Upper lobe of left lung (tissue), 6 donors: ENCODE results near the gene TIMM8B. TPM values are rescaled to one million over a fixed set of nuclear protein-coding genes. Genes with fewer than 3 reads are reported as not detected.

Source experiments
- ATAC-seq, 2 donors: fragments of 200-7000 bp; cut with Tn5 transposase; one replicate each; pipeline ENCODE4 v1.9.1; 2022; ENCODE audit warnings: mild to moderate bottlenecking in 2 of 2, moderate library complexity in 2 of 2; ENCODE audit not compliant: low FRiP score in 2 of 2
- DNase-seq, 2 donors: peaks; one replicate each; pipeline ENCODE4 v3.0.0-alpha.2; 2019 to 2020
- H3K27ac ChIP-seq, 4 donors: fragments of 200-600 bp; sonication (generic); one replicate each; pipeline ENCODE4 v1.5.1; 2016 to 2019
- H3K27me3 ChIP-seq, 4 donors: fragments of 200-600 bp; sonication (generic); one replicate each; pipeline ENCODE4 v1.5.1; 2017 to 2019
- H3K36me3 ChIP-seq, 4 donors: fragments of 200-600 bp; sonication (generic); one replicate each; pipeline ENCODE4 v1.5.1; 2016 to 2019
- H3K4me1 ChIP-seq, 4 donors: fragments of 200-600 bp; sonication (generic); one replicate each; pipeline ENCODE4 v1.5.1; 2018 to 2019
- H3K4me3 ChIP-seq, 4 donors: fragments of 200-600 bp; sonication (generic); one replicate each; pipeline ENCODE4 v1.5.1; 2017 to 2019; ENCODE audit warnings: mild to moderate bottlenecking in 2 of 4, moderate library complexity in 1 of 4
- H3K9me3 ChIP-seq, 4 donors: fragments of 200-600 bp; sonication (generic); one replicate each; pipeline ENCODE4 v1.5.1; 2018 to 2019
- EP300 ChIP-seq, 4 donors: sonication (generic); formaldehyde crosslinking; IDR thresholded peaks; one replicate each; pipeline ENCODE4 v1.5.1; 2017; ENCODE audit warnings: antibody characterized with exemption in 4 of 4, control low read depth in 2 of 4
- POLR2A ChIP-seq, 4 donors: fragments of 450-650 bp; IDR thresholded peaks; one replicate each; pipeline ENCODE4 v1.5.1; 2016 to 2017; ENCODE audit warnings: antibody characterized with exemption in 4 of 4, mild to moderate bottlenecking in 2 of 4
- POLR2AphosphoS5 ChIP-seq, 2 donors: sonication (generic); formaldehyde crosslinking; IDR thresholded peaks; one replicate each; pipeline ENCODE4 v1.5.1; 2017; ENCODE audit warnings: antibody characterized with exemption in 2 of 2
- WGBS, 2 donors: methylation state at CpG; one replicate each; pipeline ENCODE4 v1.1.5; 2017 to 2018; 5-methylcytosine and 5-hydroxymethylcytosine counted together
- total RNA-seq, 6 donors: library from RNA; depleted of rRNA in 4 of 6; stranded (reverse); fragments of >200 nt in 4 of 6; gene quantifications; one replicate each; pipeline versions ENCODE4 v1.1.0 to v1.2.1, GENCODE V29; 2016 to 2021
- TF ChIP-seq, protein P1 (sequence below), 6 experiments: fragments of 450-650 bp in 4 of 6; fragments of 200-600 bp in 2 of 6; sonication (generic) in 2 of 6; IDR thresholded peaks; one replicate each; pipeline ENCODE4 v1.5.1; 2016 to 2019; ENCODE audit warnings: antibody characterized with exemption in 6 of 6
- donor health status: DM: no; HTN: no; CAD: no; lungs with moderate emphysema.
- donor health status: DM: no; HTN: yes; CAD: no; lungs with severe emphysema.

The TIMM8B gene
- total RNA-seq, 6 donors from 2014 or later, result 10.8 to 50.7 (median 31.3) TPM

DNA sequence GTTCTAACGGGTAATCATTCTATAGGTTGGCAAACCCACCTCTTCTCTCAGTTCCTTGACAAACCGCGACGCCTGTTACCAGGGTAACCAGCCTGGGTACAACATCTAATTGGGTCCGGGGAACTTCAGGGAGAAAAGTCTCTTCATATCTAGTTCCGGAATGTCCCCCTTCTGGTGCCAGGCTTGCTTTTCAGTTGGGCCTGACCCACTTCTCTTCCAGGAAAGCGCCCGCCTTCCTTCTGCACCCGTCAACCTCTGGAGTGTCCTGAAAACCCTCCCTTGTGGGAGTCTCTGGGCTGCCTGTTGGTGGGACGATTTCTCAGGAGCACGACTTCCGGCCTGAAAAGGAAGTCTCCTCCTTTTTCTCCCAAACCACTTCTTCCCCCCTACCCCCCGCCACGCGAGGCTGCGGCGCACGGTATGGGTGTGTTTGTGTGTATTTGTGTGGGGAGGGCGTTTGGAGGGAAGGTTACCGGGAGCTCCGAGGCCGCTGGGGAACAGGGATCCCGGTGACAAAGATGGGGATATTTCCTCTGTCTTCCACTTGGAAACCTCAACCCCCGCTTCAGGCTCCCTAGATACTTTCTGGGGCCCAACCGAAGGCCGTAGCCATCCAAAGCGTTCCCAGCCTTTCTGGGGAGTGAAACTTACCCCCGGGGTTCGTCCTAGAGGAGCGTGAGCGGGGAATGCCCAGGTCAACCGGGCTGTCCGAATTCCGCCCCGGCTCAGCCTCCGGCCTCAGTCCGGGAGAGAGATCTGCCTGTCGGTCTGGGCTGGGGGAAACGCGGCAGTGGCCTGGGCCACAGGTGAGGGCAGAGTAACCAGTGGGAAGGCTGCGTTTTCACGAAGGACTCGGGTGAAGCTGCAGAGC is 12.4 kb downstream of the TIMM8B start, which contains the start of the genes NKAPD1 and PIH1D2:
Gene NKAPD1 (plus strand): TSS at position 359 of the 871 bp plus-strand sequence. CDS start 1,276 bp downstream, outside the sequence.
Gene PIH1D2 (minus strand): TSS at position 77 of the 871 bp plus-strand sequence. CDS start 843 bp downstream, outside the sequence.
- peak; percentile 94 to 97 for ATAC-seq
- H3K27ac ChIP-seq, result peak within 1 kb of the TSS; percentile 83 to 92 (median 90)
- no peaks in the 10 kb centered on the region for H3K9me3 ChIP-seq
- peak within 1 kb of the TSS; percentile 67 to 95 (median 80) for H3K4me3 ChIP-seq
- H3K27me3 ChIP-seq, result no peaks in the 10 kb centered on the region
- peak; percentile 86 to 91 for DNase-seq
- WGBS, 2 donors, result 0 to 1% methylated on average over 24 to 43 of the region's 43 CpGs
- peaks cover 12 to 22% (median 13%) of the 10 kb centered on the region in 4 donors for H3K4me1 ChIP-seq
- TF ChIP-seq EP300 (IDR thresholded peaks at IDR 0.05) (no peak), POLR2AphosphoS5 (IDR thresholded peaks at IDR 0.05) (peak; percentile 54 to 81), POLR2A (IDR thresholded peaks at IDR 0.05) (peak in 2 of 4 donors; percentile 32 to 55)
- TF ChIP-seq, protein P1, sequence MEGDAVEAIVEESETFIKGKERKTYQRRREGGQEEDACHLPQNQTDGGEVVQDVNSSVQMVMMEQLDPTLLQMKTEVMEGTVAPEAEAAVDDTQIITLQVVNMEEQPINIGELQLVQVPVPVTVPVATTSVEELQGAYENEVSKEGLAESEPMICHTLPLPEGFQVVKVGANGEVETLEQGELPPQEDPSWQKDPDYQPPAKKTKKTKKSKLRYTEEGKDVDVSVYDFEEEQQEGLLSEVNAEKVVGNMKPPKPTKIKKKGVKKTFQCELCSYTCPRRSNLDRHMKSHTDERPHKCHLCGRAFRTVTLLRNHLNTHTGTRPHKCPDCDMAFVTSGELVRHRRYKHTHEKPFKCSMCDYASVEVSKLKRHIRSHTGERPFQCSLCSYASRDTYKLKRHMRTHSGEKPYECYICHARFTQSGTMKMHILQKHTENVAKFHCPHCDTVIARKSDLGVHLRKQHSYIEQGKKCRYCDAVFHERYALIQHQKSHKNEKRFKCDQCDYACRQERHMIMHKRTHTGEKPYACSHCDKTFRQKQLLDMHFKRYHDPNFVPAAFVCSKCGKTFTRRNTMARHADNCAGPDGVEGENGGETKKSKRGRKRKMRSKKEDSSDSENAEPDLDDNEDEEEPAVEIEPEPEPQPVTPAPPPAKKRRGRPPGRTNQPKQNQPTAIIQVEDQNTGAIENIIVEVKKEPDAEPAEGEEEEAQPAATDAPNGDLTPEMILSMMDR (IDR thresholded peaks at IDR 0.05), result peak in 2 of 6 experiments; percentile 28 to 40
- H3K36me3 ChIP-seq, result peaks cover under 1 to 36% (median 20%) of the 10 kb centered on the region in 4 donors

- Histone ChIP-seq H3K4me3 (no peak overlapping the region), H3K36me3 (peaks cover 11 to 54% (median 29%) of the 10 kb centered on the region in 4 donors), H3K27me3 (no peaks in the 10 kb centered on the region), H3K9me3 (no peaks in the 10 kb centered on the region), H3K27ac (no peak overlapping the region), H3K4me1 (no peaks in the 10 kb centered on the region)
- ATAC-seq, result no peak
- TF ChIP-seq POLR2A (IDR thresholded peaks at IDR 0.05) (no peak), POLR2AphosphoS5 (IDR thresholded peaks at IDR 0.05) (no peak), EP300 (IDR thresholded peaks at IDR 0.05) (no peak)
- TF ChIP-seq, protein P1 (IDR thresholded peaks at IDR 0.05), result no peak
- WGBS, 2 donors, result 70 to 83% methylated on average over 1 of the region's 1 CpG
- no peak for DNase-seq
These were observed 23.6 kb downstream of the TIMM8B start for GRCh38 chr11:112062923-112063322.

- no peak for DNase-seq
- H3K27me3 ChIP-seq, result no peaks in the 10 kb centered on the region
- no peaks in the 10 kb centered on the region for H3K9me3 ChIP-seq
- no peak overlapping the region for H3K4me3 ChIP-seq
- H3K27ac ChIP-seq, result no peak overlapping the region
- TF ChIP-seq, protein P1 (IDR thresholded peaks at IDR 0.05), result no peak
- TF ChIP-seq POLR2AphosphoS5 (IDR thresholded peaks at IDR 0.05) (no peak), POLR2A (IDR thresholded peaks at IDR 0.05) (no peak), EP300 (IDR thresholded peaks at IDR 0.05) (no peak)
- H3K36me3 ChIP-seq, result peaks cover 11 to 75% (median 34%) of the 10 kb centered on the region in 4 donors
- ATAC-seq, result no peak
- no peaks in the 10 kb centered on the region for H3K4me1 ChIP-seq
- WGBS, 2 donors, result 38 to 48% methylated on average over 1 of the region's 1 CpG
These were observed 28.5 kb downstream of the TIMM8B start for GRCh38 chr11:112058103-112058502.

GRCh38 chr11:112057170-112057569 is 29.4 kb downstream of the TIMM8B start:
- no peaks in the 10 kb centered on the region for H3K27me3 ChIP-seq
- no peak overlapping the region for H3K27ac ChIP-seq
- no peaks in the 10 kb centered on the region for H3K4me1 ChIP-seq
- TF ChIP-seq POLR2AphosphoS5 (IDR thresholded peaks at IDR 0.05) (no peak), EP300 (IDR thresholded peaks at IDR 0.05) (no peak), POLR2A (IDR thresholded peaks at IDR 0.05) (no peak)
- TF ChIP-seq, protein P1 (IDR thresholded peaks at IDR 0.05), result no peak
- no peaks in the 10 kb centered on the region for H3K9me3 ChIP-seq
- peaks cover 6 to 75% (median 38%) of the 10 kb centered on the region in 4 donors for H3K36me3 ChIP-seq
- ATAC-seq (no peak), DNase-seq (no peak)
- WGBS, 2 donors, result 64 to 67% methylated on average over 4 of the region's 4 CpGs
- no peak overlapping the region for H3K4me3 ChIP-seq
